OCI-LY3 (cell line): ENCODE results near the gene UXT.

Experiments used
- EZH2phosphoT487 ChIP-seq: fragments of 200-600 bp; shearing (Covaris generic); IDR thresholded peaks from 2 replicates; pipeline ENCODE4 v1.6.1; 2018; ENCODE audit warnings: antibody characterized with exemption, mixed run types, low read depth
- TF ChIP-seq, protein P1 (sequence below): fragments of 200-600, 300-600 bp; sonication (generic); IDR thresholded peaks from 2 replicates; pipeline ENCODE4 v1.5.1; 2014; ENCODE audit warnings: antibody characterized with exemption, low read length, low read depth

DNA sequence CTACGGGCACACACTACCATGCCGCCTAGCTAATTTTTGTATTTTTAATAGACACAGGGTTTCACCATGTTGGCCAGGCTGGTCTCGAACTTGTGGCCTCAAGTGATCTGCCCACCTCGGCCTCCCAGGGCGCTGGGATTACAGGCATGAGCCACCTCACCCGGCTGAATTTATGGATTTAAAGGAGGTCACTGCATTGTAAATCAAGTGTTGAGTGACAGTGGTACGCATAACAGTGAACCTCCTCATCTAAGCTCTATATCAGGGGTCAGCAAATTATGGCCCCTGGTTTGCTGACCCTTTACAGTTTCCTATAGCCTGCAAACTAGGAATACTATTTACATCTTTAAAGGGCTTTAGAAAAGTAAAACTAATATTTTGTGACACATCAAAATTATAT lies 2.6 kb upstream of the UXT start:
- TF ChIP-seq, protein P1, sequence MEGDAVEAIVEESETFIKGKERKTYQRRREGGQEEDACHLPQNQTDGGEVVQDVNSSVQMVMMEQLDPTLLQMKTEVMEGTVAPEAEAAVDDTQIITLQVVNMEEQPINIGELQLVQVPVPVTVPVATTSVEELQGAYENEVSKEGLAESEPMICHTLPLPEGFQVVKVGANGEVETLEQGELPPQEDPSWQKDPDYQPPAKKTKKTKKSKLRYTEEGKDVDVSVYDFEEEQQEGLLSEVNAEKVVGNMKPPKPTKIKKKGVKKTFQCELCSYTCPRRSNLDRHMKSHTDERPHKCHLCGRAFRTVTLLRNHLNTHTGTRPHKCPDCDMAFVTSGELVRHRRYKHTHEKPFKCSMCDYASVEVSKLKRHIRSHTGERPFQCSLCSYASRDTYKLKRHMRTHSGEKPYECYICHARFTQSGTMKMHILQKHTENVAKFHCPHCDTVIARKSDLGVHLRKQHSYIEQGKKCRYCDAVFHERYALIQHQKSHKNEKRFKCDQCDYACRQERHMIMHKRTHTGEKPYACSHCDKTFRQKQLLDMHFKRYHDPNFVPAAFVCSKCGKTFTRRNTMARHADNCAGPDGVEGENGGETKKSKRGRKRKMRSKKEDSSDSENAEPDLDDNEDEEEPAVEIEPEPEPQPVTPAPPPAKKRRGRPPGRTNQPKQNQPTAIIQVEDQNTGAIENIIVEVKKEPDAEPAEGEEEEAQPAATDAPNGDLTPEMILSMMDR: no peak
- TF ChIP-seq EZH2phosphoT487: no peak
